Hypothalamus (tissue), 51 donors: Measurements from ENCODE around the gene TMIGD3.

Experiments
- DNase-seq, 51 donors: peaks; one replicate each; lab custom pipeline; 2025; lab: John Stamatoyannopoulos, UW

Gene TMIGD3

GRCh38 chr1:111509997-111510375 lies 6.6 kb upstream of the TMIGD3 start:
- DNase-seq, result peak in 10 of 51 donors; percentile 18 to 57 (median 32)

- DNase-seq, result peak in 31 of 51 donors; percentile 39 to 85 (median 61)
Measured at GRCh38 chr1:111507411-111508201, 4.2 kb upstream of the TMIGD3 start.

GRCh38 chr1:111506561-111506960 lies 3.1 kb upstream of the TMIGD3 start:
- no peak for DNase-seq

GRCh38 chr1:111505641-111506119 lies 2.2 kb upstream of the TMIGD3 start:
- peak in 6 of 51 donors; percentile 13 to 37 (median 21) for DNase-seq

- no peak for DNase-seq
Measured at GRCh38 chr1:111504097-111504496, 664 bp upstream of the TMIGD3 start.

GRCh38 chr1:111501645-111502044 lies 1.8 kb downstream of the TMIGD3 start:
- no peak for DNase-seq

- DNase-seq, result peak in 1 of 51 donors; percentile 57
Measured at GRCh38 chr1:111499026-111499785, 4.2 kb downstream of the TMIGD3 start.

GRCh38 chr1:111497592-111497991 lies 5.8 kb downstream of the TMIGD3 start:
- DNase-seq, result no peak

- DNase-seq, result no peak
Measured at GRCh38 chr1:111496398-111496797, 7.0 kb downstream of the TMIGD3 start.

- DNase-seq, result peak in 2 of 51 donors; percentile 13 to 20
Measured at GRCh38 chr1:111491070-111491469, 12.4 kb downstream of the TMIGD3 start.

GRCh38 chr1:111490220-111490619 lies 13.2 kb downstream of the TMIGD3 start:
- no peak for DNase-seq

GRCh38 chr1:111489604-111490003 lies 13.8 kb downstream of the TMIGD3 start:
- peak in 8 of 51 donors; percentile 13 to 47 (median 21) for DNase-seq

GRCh38 chr1:111488669-111489068 lies 14.8 kb downstream of the TMIGD3 start:
- DNase-seq, result peak in 15 of 51 donors; percentile 13 to 69 (median 32)

GRCh38 chr1:111487133-111487532 lies 16.3 kb downstream of the TMIGD3 start:
- DNase-seq, result no peak

GRCh38 chr1:111486431-111486830 lies 17.0 kb downstream of the TMIGD3 start:
- DNase-seq, result no peak

- no peak for DNase-seq
Measured at GRCh38 chr1:111484391-111485026, 18.9 kb downstream of the TMIGD3 start.

- DNase-seq, result no peak
Measured at GRCh38 chr1:111483876-111484275, 19.6 kb downstream of the TMIGD3 start.

GRCh38 chr1:111483166-111483565 lies 20.3 kb downstream of the TMIGD3 start:
- DNase-seq, result no peak

- DNase-seq, result peak in 45 of 51 donors; percentile 17 to 85 (median 57)
Measured at GRCh38 chr1:111481387-111482221, 21.8 kb downstream of the TMIGD3 start.

GRCh38 chr1:111480674-111481073 lies 22.8 kb downstream of the TMIGD3 start:
- DNase-seq, result no peak
